K562 (cell line): ENCODE results near the gene MAP2K7. TPM values are rescaled to one million over a fixed set of nuclear protein-coding genes. Genes with fewer than 3 reads are reported as not detected.

Experiments
- ATAC-seq: fragments of 200-7000 bp; cut with Tn5 transposase; 3 replicates; pipeline ENCODE4 v1.9.1; 2020; ENCODE audit warnings: moderate library complexity
- BruUV-seq: library from RNA; stranded (reverse); fragments of 400-500 nt; replicated peaks from 2 replicates; lab custom pipeline; 2021; lab: Mats Ljungman, UMichigan
- CTCF ChIA-PET: fragments of 300-600 bp; formaldehyde crosslinking; extraction: SDS; loops from one replicate; lab custom pipeline; 2021; ENCODE audit warnings: low intra/inter-chr PET ratio; lab: Yijun Ruan, JAX
- POLR2A ChIA-PET: fragments of 300-600, 350-650 bp; sonication (Branson Sonifier 250); formaldehyde crosslinking; extraction: SDS; loops from one replicate; lab custom pipeline; 2021; ENCODE audit warnings: antibody characterized with exemption, inconsistent platforms; lab: Yijun Ruan, JAX
- DNase-seq, 4 experiments: peaks; one replicate each; pipeline versions ENCODE4 v3.0.0 to v3.0.0-alpha.2; 2011 to 2018; ENCODE audit warnings: low spot score in 3 of 4, mixed read lengths in 3 of 4; ENCODE audit errors: extremely low read depth in 1 of 4
- FAIRE-seq: peaks from 2 replicates; lab custom pipeline; 2011; peaks lifted over from hg19 to GRCh38; lab: Jason Lieb, UNC
- H2AFZ ChIP-seq: 2 replicates; pipeline ENCODE4 v1.6.0; 2011; ENCODE audit warnings: low read depth, low read length, control low read depth, inconsistent platforms
- H3K27ac ChIP-seq: fragments of 200-600 bp; 3 replicates; pipeline ENCODE4 v1.8.0; 2011; ENCODE audit warnings: low read depth, mild to moderate bottlenecking, control low read depth, inconsistent platforms, low read length, moderate library complexity, mixed read lengths; ENCODE audit errors: extremely low read depth
- H3K27me3 ChIP-seq, 2 experiments: fragments of 300-600 bp in 1 of 2; 2 replicates in 1 of 2; 3 replicates in 1 of 2; pipeline versions ENCODE4 v1.6.0 to v1.8.0; 2011; ENCODE audit warnings: inconsistent platforms in 2 of 2, low read length in 2 of 2, mild to moderate bottlenecking in 1 of 2, mixed read lengths in 1 of 2, moderate library complexity in 1 of 2; ENCODE audit not compliant: control insufficient read depth in 2 of 2, insufficient read depth in 2 of 2
- H3K36me3 ChIP-seq: fragments of 300-600 bp; 3 replicates; pipeline ENCODE4 v1.8.0; 2011; ENCODE audit warnings: mild to moderate bottlenecking, low read length, inconsistent platforms; ENCODE audit not compliant: control insufficient read depth, insufficient read depth
- H3K4me1 ChIP-seq, 2 experiments: fragments of 200-600 bp in 1 of 2; replicated peaks in 1 of 2; 2 replicates in 1 of 2; 3 replicates in 1 of 2; pipeline versions ENCODE4 v1.5.1 to v1.8.0; 2011; ENCODE audit warnings: inconsistent platforms in 2 of 2, low read length in 2 of 2, mild to moderate bottlenecking in 1 of 2, mixed read lengths in 1 of 2, moderate library complexity in 1 of 2; ENCODE audit not compliant: control insufficient read depth in 2 of 2, insufficient read depth in 2 of 2
- H3K4me2 ChIP-seq: 2 replicates; pipeline ENCODE4 v1.6.1; 2011; ENCODE audit warnings: low read length, control low read depth, inconsistent platforms, mixed read lengths; ENCODE audit not compliant: insufficient read depth
- H3K4me3 ChIP-seq: fragments of 200-600 bp; sonication (generic), shearing (Covaris generic); 2 replicates; pipeline ENCODE4 v1.5.1; 2016; ENCODE audit warnings: control low read depth, inconsistent platforms
- H3K79me2 ChIP-seq: fragments of 200-600 bp; 3 replicates; pipeline ENCODE4 v1.8.0; 2011; ENCODE audit warnings: low read length, inconsistent platforms; ENCODE audit not compliant: control insufficient read depth, insufficient read depth
- H3K9ac ChIP-seq, 2 experiments: 2 replicates each; pipeline versions ENCODE4 v1.6.0 to v1.6.1; 2011; ENCODE audit warnings: low read depth in 2 of 2, low read length in 2 of 2, control low read depth in 1 of 2, inconsistent platforms in 1 of 2, mild to moderate bottlenecking in 1 of 2, mixed read lengths in 1 of 2; ENCODE audit not compliant: insufficient read depth in 1 of 2
- H3K9me1 ChIP-seq: one replicate; pipeline ENCODE4 v1.6.0; 2011; ENCODE audit warnings: inconsistent platforms, mild to moderate bottlenecking, low read length, moderate library complexity; ENCODE audit not compliant: control insufficient read depth, insufficient read depth
- H3K9me3 ChIP-seq: replicated peaks from 2 replicates; pipeline ENCODE4 v1.5.1; 2011; ENCODE audit warnings: low read depth, low read length, inconsistent platforms; ENCODE audit not compliant: control insufficient read depth, insufficient read depth
- H4K20me1 ChIP-seq: replicated peaks from 2 replicates; pipeline ENCODE4 v1.6.1; 2011; ENCODE audit warnings: low read length, inconsistent platforms, mixed read lengths; ENCODE audit not compliant: control insufficient read depth, insufficient read depth
- CC2D1A ChIP-seq: fragments of 450-650 bp; IDR thresholded peaks from 2 replicates; pipeline ENCODE4 v1.6.1; 2017; ENCODE audit warnings: mild to moderate bottlenecking
- CCAR2 ChIP-seq: fragments of 200-400 bp; formaldehyde crosslinking; IDR thresholded peaks from 2 replicates; pipeline ENCODE4 v1.6.1; 2017; ENCODE audit warnings: mild to moderate bottlenecking, low read depth, low read length
- CTCFL ChIP-seq: IDR thresholded peaks from 2 replicates; pipeline ENCODE4 v1.6.1; 2011; ENCODE audit warnings: borderline replicate concordance, low read depth, mild to moderate bottlenecking, moderate library complexity, low read length; ENCODE audit not compliant: insufficient read depth, poor library complexity, severe bottlenecking
- GATA2 ChIP-seq: sonication (generic); formaldehyde crosslinking; IDR thresholded peaks from 2 replicates; pipeline ENCODE4 v1.4.0; 2020; ENCODE audit warnings: mild to moderate bottlenecking, missing genetic modification reagents
- IRF9 ChIP-seq: fragments of 450-650 bp; IDR thresholded peaks from 2 replicates; pipeline ENCODE4 v1.6.1; 2016; ENCODE audit warnings: missing biosample characterization, missing genetic modification characterization
- KLF6 ChIP-seq: fragments of 250-450 bp; sonication (Bioruptor Pico); IDR thresholded peaks from 2 replicates; pipeline ENCODE4 v1.4.0; 2020; ENCODE audit warnings: mild to moderate bottlenecking, moderate library complexity, borderline replicate concordance
- MIER1 ChIP-seq: fragments of 450-650 bp; IDR thresholded peaks from 2 replicates; pipeline ENCODE4 v1.6.1; 2016; ENCODE audit warnings: antibody characterized with exemption, mild to moderate bottlenecking, low read depth
- NFIX ChIP-seq: fragments of 250-450 bp; sonication (Bioruptor Pico); IDR thresholded peaks from 2 replicates; pipeline ENCODE4 v1.4.0; 2020; ENCODE audit warnings: low read depth, mild to moderate bottlenecking, moderate library complexity
- NFYB ChIP-seq: IDR thresholded peaks from 2 replicates; pipeline ENCODE4 v1.6.1; 2011; ENCODE audit warnings: mild to moderate bottlenecking, moderate library complexity; ENCODE audit not compliant: insufficient read length; ENCODE audit errors: extremely low read depth
- NRF1 ChIP-seq, 2 experiments: fragments of 450-650 bp; IDR thresholded peaks in 1 of 2; conservative IDR thresholded peaks in 1 of 2; 2 replicates each; pipeline ENCODE4 v1.6.1; 2014; ENCODE audit warnings: mild to moderate bottlenecking in 2 of 2
- SETDB1 ChIP-seq: IDR thresholded peaks from one replicate; pipeline ENCODE4 v1.6.1; 2012; ENCODE audit warnings: low read length, control low read depth, inconsistent platforms
- SIN3A ChIP-seq, 2 experiments: fragments of 150-350 bp in 1 of 2; IDR thresholded peaks; 2 replicates each; pipeline ENCODE4 v1.6.1; 2011 to 2016; ENCODE audit warnings: borderline replicate concordance in 2 of 2, low read depth in 2 of 2, low read length in 2 of 2, mild to moderate bottlenecking in 2 of 2, moderate library complexity in 2 of 2; ENCODE audit not compliant: control insufficient read depth in 1 of 2
- SP2 ChIP-seq: IDR thresholded peaks from 2 replicates; pipeline ENCODE4 v1.6.1; 2011; ENCODE audit warnings: mild to moderate bottlenecking, low read depth, low read length, moderate library complexity; ENCODE audit not compliant: poor library complexity, severe bottlenecking; ENCODE audit errors: extremely low read depth
- ZBTB7A ChIP-seq: IDR thresholded peaks from 2 replicates; pipeline ENCODE4 v1.6.1; 2011; ENCODE audit warnings: low read depth, mild to moderate bottlenecking, low read length, moderate library complexity, borderline replicate concordance; ENCODE audit not compliant: control insufficient read depth
- ZFX ChIP-seq: sonication (generic); formaldehyde crosslinking; IDR thresholded peaks from 2 replicates; pipeline ENCODE4 v1.8.0; 2022; ENCODE audit warnings: mild to moderate bottlenecking, missing genetic modification reagents, moderate library complexity
- ZNF512 ChIP-seq: IDR thresholded peaks from 2 replicates; pipeline ENCODE4 v1.6.1; 2016; ENCODE audit warnings: missing genetic modification characterization, missing compliant biosample characterization
- WGBS: fragments of 100-300 bp; shearing (Covaris generic); methylation state at CpG from one replicate; pipeline ENCODE4 v1.1.6; 2016; ENCODE audit warnings: low coverage, mixed read lengths; ENCODE audit not compliant: insufficient coverage; ENCODE audit errors: missing lambda C conversion rate; 5-methylcytosine and 5-hydroxymethylcytosine counted together
- in situ Hi-C: fragments of 300-500 bp; cut with MboI; formaldehyde crosslinking; loops from 4 replicates; pipeline ENCODE4 v1.15.0; 2018; ENCODE audit warnings: inconsistent platforms, mixed read lengths
- intact Hi-C: fragments of 100-400 bp; cut with micrococcal nuclease; formaldehyde crosslinking; loops from 2 replicates; pipeline ENCODE4 v1.14.2; 2022
- polyA plus RNA-seq, 8 experiments: library from polyadenylated mRNA; depleted of rRNA in 4 of 8; stranded (reverse) in 5 of 8; unstranded in 3 of 8; fragments of >200 nt; fragmentation: Nextera tagmentation in 2 of 8; fragmentation: Illumina TruSeq in 1 of 8; extraction: Ambion mirVana in 2 of 8; extraction: Trizol in 1 of 8; gene quantifications; 2 replicates each; pipeline versions ENCODE4 v1.2.1 to v1.2.3, GENCODE V29; 2011 to 2014; ENCODE audit warnings: inconsistent platforms in 1 of 8, missing spikeins in 1 of 8
- total RNA-seq, 7 experiments: library from RNA; depleted of rRNA in 6 of 7; stranded (reverse); fragments of >200 nt in 6 of 7; fragmentation: Illumina TruSeq in 2 of 7; extraction: Trizol in 2 of 7; gene quantifications; 2 replicates each; pipeline versions ENCODE4 v1.2.1 to v1.2.3, GENCODE V29; 2011 to 2021; ENCODE audit warnings: low replicate concordance in 1 of 7

Gene MAP2K7
- total and polyA plus RNA-seq, 9 of the 15 experiments (the other 6 are each of a cell fraction or from before 2014, with no cell fraction given) = 0.51 to 45.8 (median 14.1) TPM

DNA sequence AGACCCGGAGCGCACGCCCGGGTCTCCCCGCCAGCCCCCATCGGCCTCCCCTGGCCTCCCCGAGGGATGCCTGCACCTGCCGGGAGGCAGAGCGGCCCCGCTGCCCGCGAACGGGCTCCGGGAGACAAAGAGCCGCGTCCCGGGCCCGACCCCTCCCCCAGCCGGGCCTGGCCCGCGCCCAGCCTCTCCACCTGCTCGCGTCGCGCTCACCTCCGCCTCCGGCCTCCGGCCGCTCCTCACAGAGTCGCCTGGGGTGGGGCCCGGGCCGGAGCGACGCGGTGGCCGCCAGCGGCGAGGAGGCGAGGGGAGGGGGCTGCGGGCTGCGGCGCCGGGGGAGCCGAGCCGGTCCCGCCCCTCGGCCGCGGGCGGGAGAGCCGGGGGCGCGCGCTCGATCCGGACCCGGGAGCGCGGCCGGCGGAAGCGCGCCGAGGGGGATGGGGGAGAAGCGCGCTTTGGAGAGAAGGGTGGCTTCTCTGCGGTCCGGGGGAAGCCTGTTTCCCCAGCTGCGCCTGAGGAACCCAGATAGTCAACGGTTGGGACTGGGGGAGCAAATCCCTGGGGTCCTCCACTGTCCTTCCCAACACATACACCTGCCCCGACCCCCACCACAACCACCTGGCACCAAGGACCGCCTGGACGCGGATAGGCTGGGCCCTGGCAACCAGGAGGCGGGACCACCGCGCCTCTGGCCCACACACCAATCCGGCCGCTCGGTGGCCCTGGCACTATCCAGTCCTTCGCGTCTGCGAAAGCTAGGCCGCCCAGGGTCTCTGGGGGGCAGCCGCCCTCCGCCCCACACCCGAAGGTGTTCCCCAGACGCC lies 29.4 kb upstream of the MAP2K7 start, which contains the start of gene PRR36:
Gene PRR36 (minus strand): TSS at position 315 of the 821 bp plus-strand sequence. CDS start 701 bp downstream, outside the sequence.
- H3K27ac ChIP-seq = no peak within 1 kb of the TSS
- FAIRE-seq (no peak), ATAC-seq (no peak), DNase-seq (peak in 2 of 4 experiments; percentile 34 to 43)
- intact Hi-C loops = loop anchor here (5.0 kb wide), 1 partner anchor 48 kb away; the partner anchor contains the start of gene SNAPC2
- H3K79me2 ChIP-seq = no peaks in the 10 kb centered on the region
- POLR2A ChIA-PET = no interaction called here
- peaks cover 13% of the 10 kb centered on the region for H4K20me1 ChIP-seq
- H3K9me1 ChIP-seq = no peaks in the 10 kb centered on the region
- H3K4me2 ChIP-seq = peak within 1 kb of the TSS; percentile 46
- 77% methylated on average over 15 of the region's 88 CpGs for WGBS
- H3K27me3 ChIP-seq = no peaks in the 10 kb centered on the region; a peak in 1 of 5 replicates
- peak within 1 kb of the TSS; percentile 31 for H3K4me3 ChIP-seq
- in situ Hi-C loops = no loop called here
- H3K4me1 ChIP-seq = peaks cover 17 to 64% of the 10 kb centered on the region in 2 experiments; a peak in 4 of 5 replicates
- no peaks in the 10 kb centered on the region for H3K9me3 ChIP-seq
- H3K36me3 ChIP-seq = no peaks in the 10 kb centered on the region
- peak within 1 kb of the TSS; percentile 59; the same call in 1 of the 2 replicates for H2AFZ ChIP-seq
- peak within 1 kb of the TSS in 1 of 2 experiments; percentile 67; a peak in 2 of 4 replicates for H3K9ac ChIP-seq
- BruUV-seq = no TSS peak
- CTCF ChIA-PET = interaction anchor here (0.6 kb wide), 1 partner anchor 21 kb away, joined by 3 read pairs; no protein-coding TSS in a partner anchor
- TF ChIP-seq SETDB1 (no peak), CCAR2 (no peak), NRF1 (conservative IDR thresholded peaks at IDR 0.05 in 1 of 2, IDR thresholded peaks at IDR 0.05 in 1 of 2) (no peak), MIER1 (no peak), KLF6 (CRISPR knock-in tag) (no peak), CC2D1A (peak; percentile 98), ZBTB7A (peak; percentile 40; the same call in 1 of the 2 replicates), GATA2 (no peak), NFIX (CRISPR knock-in tag) (no peak), ZNF512 (tag) (no peak), NFYB (peak; percentile 33), SP2 (peak; percentile 22), ZFX (peak; percentile 32; the same call in 1 of the 2 replicates), CTCFL (no peak), IRF9 (tag) (no peak), SIN3A (IDR thresholded peaks at IDR 0.05; ENCODE audit: borderline replicate concordance in 2 of 2, control insufficient read depth in 1 of 2, low read depth in 2 of 2, low read length in 2 of 2) (no peak)
